Karpas-422 (cell line): ENCODE results near the gene ATP7B. TPM values are rescaled to one million over a fixed set of nuclear protein-coding genes. Genes with fewer than 3 reads are reported as not detected.

Experiments used
- DNase-seq: peaks from one replicate; pipeline ENCODE4 v3.0.0-alpha.2; 2015
- H2AFZ ChIP-seq: fragments of 200-600 bp; sonication (generic); 2 replicates; pipeline ENCODE4 v1.6.1; 2014; ENCODE audit warnings: antibody characterized with exemption, low read length, mixed read lengths
- H3K27ac ChIP-seq: fragments of 200-600 bp; sonication (generic); 2 replicates; pipeline ENCODE4 v1.5.1; 2014; ENCODE audit warnings: mild to moderate bottlenecking, low read length, moderate library complexity
- H3K27me3 ChIP-seq: fragments of 200-600 bp; sonication (generic); 2 replicates; pipeline ENCODE4 v1.6.1; 2014; ENCODE audit warnings: low read length, mixed read lengths
- H3K36me3 ChIP-seq: fragments of 200-600 bp; sonication (generic); 2 replicates; pipeline ENCODE4 v1.6.1; 2014; ENCODE audit warnings: low read length, mixed read lengths; ENCODE audit not compliant: insufficient read depth
- H3K4me1 ChIP-seq: fragments of 200-600 bp; sonication (generic); 2 replicates; pipeline ENCODE4 v1.6.1; 2014; ENCODE audit warnings: mild to moderate bottlenecking, low read length, mixed read lengths
- H3K4me2 ChIP-seq: fragments of 200-600 bp; sonication (generic); 2 replicates; pipeline ENCODE4 v1.6.1; 2014; ENCODE audit warnings: low read length, low read depth, mild to moderate bottlenecking; ENCODE audit not compliant: poor library complexity, severe bottlenecking
- H3K4me3 ChIP-seq: fragments of 200-600 bp; sonication (generic); 2 replicates; pipeline ENCODE4 v1.5.1; 2014; ENCODE audit warnings: mild to moderate bottlenecking, antibody characterized with exemption, low read length, mixed read lengths
- H3K79me2 ChIP-seq: fragments of 200-600 bp; sonication (generic); 2 replicates; pipeline ENCODE4 v1.6.1; 2014; ENCODE audit warnings: mild to moderate bottlenecking, low read length, mixed read lengths
- H3K9ac ChIP-seq: fragments of 200-600 bp; sonication (generic); 2 replicates; pipeline ENCODE4 v1.6.0; 2014; ENCODE audit warnings: low read length
- H3K9me2 ChIP-seq: fragments of 200-600 bp; sonication (generic), shearing (Covaris generic); replicated peaks from 2 replicates; pipeline ENCODE4 v1.6.0; 2014; ENCODE audit warnings: mild to moderate bottlenecking, low read length, moderate library complexity; ENCODE audit not compliant: insufficient read depth
- H3K9me3 ChIP-seq: fragments of 300-700, 200-600 bp; sonication (generic); 2 replicates; pipeline ENCODE4 v1.6.1; 2014; ENCODE audit warnings: low read length, mixed read lengths
- H4K20me1 ChIP-seq: fragments of 200-600 bp; sonication (generic); 2 replicates; pipeline ENCODE4 v1.6.1; 2014; ENCODE audit warnings: mild to moderate bottlenecking, antibody characterized with exemption, low read length, low read depth; ENCODE audit not compliant: insufficient read depth
- total RNA-seq: library from RNA; depleted of rRNA; stranded (reverse); fragments of >200 nt; shearing (Covaris generic); gene quantifications from 2 replicates; pipeline ENCODE4 v1.2.3, GENCODE V29; 2014; ENCODE audit warnings: low replicate concordance

ATP7B gene
- total RNA-seq, 1 experiment from 2014 or later, result 1.1 TPM

DNA sequence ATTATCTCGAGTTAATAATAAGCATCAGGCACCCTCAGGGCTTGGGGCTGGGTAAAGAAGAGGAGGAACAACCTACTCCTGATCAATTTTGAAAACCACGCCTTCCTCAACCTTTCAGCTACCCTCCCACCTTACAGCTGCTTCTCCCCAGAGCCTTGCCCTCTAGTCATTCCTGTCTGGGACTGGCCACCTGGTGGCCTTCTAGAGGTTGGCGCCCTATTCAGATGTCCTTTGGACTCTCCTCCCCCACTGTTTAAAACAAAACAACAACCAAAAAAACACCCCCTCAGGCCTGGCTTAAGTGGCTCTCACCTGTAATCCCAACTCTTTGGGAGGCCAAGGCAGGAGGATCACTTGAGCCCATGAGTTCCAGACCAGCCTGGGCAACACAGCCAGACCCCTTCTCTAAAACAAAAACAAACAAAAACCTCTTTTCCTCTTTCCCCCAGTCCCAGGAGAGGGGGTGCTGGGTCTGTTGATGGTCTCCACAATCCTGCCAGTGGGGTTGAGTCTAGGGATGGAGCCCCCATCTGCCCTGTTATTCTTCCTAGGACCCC is 87.2 kb downstream of the ATP7B start:
- Histone ChIP-seq H4K20me1 (no peaks in the 10 kb centered on the region), H3K4me3 (no peak overlapping the region), H3K9me2 (no peaks in the 10 kb centered on the region), H3K9me3 (no peaks in the 10 kb centered on the region), H3K79me2 (no peaks in the 10 kb centered on the region), H3K27ac (no peak overlapping the region), H3K4me2 (no peak overlapping the region), H3K9ac (no peak overlapping the region), H3K27me3 (no peaks in the 10 kb centered on the region; the same call in 1 of the 2 replicates), H2AFZ (no peak overlapping the region), H3K4me1 (peaks cover 27% of the 10 kb centered on the region), H3K36me3 (no peaks in the 10 kb centered on the region)
- DNase-seq, result no peak

DNA sequence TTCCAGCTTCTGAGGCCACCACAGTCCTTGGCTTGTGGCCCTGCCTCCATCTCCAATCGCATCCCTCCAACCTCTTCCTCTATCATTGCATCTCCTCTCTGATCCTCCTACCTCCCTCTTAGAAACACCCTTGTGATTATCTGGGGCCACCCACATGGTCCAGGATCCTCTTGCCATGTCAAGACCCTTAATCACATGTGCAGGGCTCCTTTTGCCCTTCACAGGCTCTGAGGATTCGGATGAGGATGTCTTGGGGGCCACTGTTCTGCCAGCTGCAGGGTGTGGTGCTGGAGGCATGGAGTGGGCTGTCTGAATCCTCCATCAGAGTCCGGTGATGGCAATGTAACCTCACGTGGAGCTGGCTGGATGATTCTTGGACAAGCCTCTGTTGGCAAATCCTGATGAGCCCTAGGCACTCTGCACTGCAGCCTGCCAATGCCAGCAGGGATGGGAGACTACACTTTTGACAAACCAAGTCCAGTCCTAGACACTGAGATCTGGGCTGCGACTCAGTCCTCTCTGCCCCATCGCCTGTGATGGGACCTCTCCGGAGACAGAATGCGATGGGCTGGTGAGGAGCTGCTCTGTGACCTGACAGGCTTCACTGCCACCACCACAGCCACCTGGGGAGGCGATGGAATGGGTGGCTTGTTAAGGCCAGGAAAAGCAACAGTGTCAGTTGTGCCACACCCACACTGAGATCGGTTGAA is 88.3 kb downstream of the ATP7B start:
- H3K9ac ChIP-seq, result no peak overlapping the region
- H3K4me2 ChIP-seq, result peak overlapping the region; percentile 32
- no peaks in the 10 kb centered on the region for H3K9me3 ChIP-seq
- H3K27me3 ChIP-seq, result no peaks in the 10 kb centered on the region; the same call in 1 of the 2 replicates
- no peak overlapping the region for H3K27ac ChIP-seq
- H4K20me1 ChIP-seq, result no peaks in the 10 kb centered on the region
- H3K79me2 ChIP-seq, result no peaks in the 10 kb centered on the region
- no peaks in the 10 kb centered on the region for H3K36me3 ChIP-seq
- H3K4me3 ChIP-seq, result no peak overlapping the region
- peaks cover 20% of the 10 kb centered on the region for H3K4me1 ChIP-seq
- H3K9me2 ChIP-seq, result no peaks in the 10 kb centered on the region
- no peak for DNase-seq
- H2AFZ ChIP-seq, result no peak overlapping the region

DNA sequence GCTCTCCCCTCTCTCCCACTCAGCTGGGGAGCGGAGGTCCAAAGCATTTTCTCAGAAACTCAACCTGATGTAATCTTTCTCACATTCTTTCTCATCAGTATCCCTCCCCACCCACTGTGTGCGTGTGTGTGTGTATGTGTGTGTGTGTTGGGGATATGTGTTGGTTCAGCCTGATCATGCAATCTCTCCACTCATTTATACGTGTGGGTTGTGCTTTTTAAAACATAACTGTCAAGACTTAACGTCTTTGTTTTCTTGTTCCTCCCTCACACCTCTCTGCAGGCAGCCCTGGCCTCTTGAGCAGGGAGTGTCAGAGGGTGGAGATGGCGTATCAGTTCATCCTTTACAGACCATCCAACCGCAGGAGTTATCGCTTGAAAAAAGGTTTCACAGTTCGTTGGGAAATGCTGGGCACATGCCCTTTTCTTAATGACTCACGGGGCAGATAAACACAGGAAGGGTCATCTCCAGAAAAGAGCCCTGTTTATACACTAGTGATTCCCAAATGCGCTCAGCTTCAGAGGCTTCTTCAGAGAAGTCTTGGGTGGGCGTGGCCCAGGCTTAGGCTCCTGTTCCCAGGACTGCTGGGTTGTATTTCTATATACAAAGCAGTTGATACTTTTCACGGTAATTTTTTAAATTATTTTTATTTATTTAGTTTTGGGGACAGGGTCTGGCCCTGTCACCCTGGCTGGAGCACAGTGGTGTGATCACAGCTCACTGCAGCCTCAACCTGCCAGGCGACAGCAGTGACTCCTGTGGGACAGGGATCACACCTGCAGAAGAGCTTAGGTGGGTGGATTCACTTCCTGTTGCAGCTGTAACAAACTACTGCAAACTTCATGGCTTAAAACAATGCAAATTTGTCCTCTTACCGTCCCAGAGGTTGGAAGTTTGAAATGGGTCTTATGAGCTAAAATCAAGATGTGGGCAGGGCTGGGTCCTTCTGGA is 89.2 kb downstream of the ATP7B start:
- Histone ChIP-seq H2AFZ (no peak overlapping the region), H3K27ac (no peak overlapping the region)

DNA sequence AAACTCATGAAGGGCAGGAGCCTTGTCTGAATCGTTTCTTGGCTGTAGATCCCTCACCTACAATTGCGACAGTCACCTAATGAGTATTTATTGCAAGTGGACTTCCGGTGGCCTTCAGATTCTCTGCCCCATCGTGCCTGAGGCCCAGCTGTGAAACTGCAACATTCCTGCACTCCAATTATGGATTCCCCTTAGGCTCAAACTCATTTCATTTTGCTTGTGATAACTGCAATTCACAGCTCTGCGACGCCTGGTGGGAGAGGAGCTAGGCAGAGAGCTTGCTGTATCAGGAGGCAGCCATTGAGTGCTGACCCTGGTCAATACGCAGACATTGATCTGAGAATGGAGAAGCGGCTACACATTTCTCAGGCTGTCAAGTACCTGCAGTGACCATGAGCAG is 90.5 kb downstream of the ATP7B start:
- Histone ChIP-seq H3K4me2 (no peak overlapping the region), H3K4me3 (no peak overlapping the region), H3K36me3 (no peaks in the 10 kb centered on the region), H3K9me2 (no peaks in the 10 kb centered on the region), H3K9ac (no peak overlapping the region), H2AFZ (no peak overlapping the region), H3K27ac (no peak overlapping the region), H3K27me3 (no peaks in the 10 kb centered on the region; the same call in 1 of the 2 replicates), H4K20me1 (no peaks in the 10 kb centered on the region), H3K4me1 (peaks cover 19% of the 10 kb centered on the region), H3K9me3 (no peaks in the 10 kb centered on the region), H3K79me2 (no peaks in the 10 kb centered on the region)
- DNase-seq, result no peak

More for the DNA sequence above, 89.2 kb downstream of the ATP7B start:
- peaks cover 19% of the 10 kb centered on the region for H3K4me1 ChIP-seq
- no peak overlapping the region for H3K9ac ChIP-seq
- no peaks in the 10 kb centered on the region for H3K79me2 ChIP-seq
- no peak overlapping the region for H3K4me3 ChIP-seq
- peak overlapping the region; percentile 32 for H3K4me2 ChIP-seq
- no peaks in the 10 kb centered on the region for H3K9me2 ChIP-seq
- no peaks in the 10 kb centered on the region for H3K9me3 ChIP-seq
- H3K36me3 ChIP-seq, result no peaks in the 10 kb centered on the region
- H3K27me3 ChIP-seq, result no peaks in the 10 kb centered on the region; the same call in 1 of the 2 replicates
- DNase-seq, result peak; percentile 49
- H4K20me1 ChIP-seq, result no peaks in the 10 kb centered on the region

DNA sequence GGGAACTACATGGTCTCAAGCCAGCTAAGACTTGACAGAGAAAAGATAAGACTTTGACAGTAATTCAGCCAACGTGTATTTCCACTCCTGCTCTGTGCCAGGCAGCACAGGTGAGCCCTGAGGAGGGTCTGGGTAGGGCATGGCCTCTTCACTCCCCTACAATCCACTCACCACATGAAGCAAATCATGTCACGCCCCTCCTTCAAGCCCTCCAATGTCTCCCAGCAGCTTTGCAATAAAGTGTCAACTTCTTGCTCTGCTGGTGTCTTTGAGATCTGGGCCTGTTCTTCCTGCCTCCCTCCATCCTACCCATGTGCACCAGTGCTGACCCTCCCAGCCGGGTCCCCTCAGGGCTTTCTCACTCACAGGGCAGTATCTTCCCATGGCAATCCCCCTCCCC is 91.0 kb downstream of the ATP7B start:
- H3K4me1 ChIP-seq, result peaks cover 19% of the 10 kb centered on the region
- no peaks in the 10 kb centered on the region for H3K9me3 ChIP-seq
- no peak overlapping the region for H3K4me2 ChIP-seq
- H3K79me2 ChIP-seq, result no peaks in the 10 kb centered on the region
- no peak overlapping the region for H2AFZ ChIP-seq
- H3K9me2 ChIP-seq, result no peaks in the 10 kb centered on the region
- no peak for DNase-seq
- H3K9ac ChIP-seq, result no peak overlapping the region
- no peaks in the 10 kb centered on the region for H3K36me3 ChIP-seq
- no peak overlapping the region for H3K4me3 ChIP-seq
- H3K27me3 ChIP-seq, result no peaks in the 10 kb centered on the region; the same call in 1 of the 2 replicates
- no peak overlapping the region for H3K27ac ChIP-seq
- no peaks in the 10 kb centered on the region for H4K20me1 ChIP-seq

DNA sequence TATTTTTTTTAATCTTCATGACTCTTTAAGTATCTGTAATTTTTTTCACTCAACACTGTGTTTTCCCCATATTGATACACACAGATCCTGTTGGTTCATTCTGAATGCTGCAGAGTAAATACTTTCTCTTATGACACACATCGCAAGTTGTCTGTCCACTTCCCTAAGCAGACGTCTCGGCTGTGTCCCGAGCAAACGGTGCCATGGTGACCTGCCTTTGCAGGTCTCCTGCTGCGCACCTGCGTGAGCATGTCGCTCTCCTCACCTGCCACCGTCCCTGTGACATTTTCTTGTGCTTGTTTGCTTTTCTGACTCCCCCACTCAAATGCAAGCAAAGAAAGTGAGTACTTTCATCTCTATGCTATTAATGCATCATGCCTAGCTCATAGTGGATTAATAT is 91.7 kb downstream of the ATP7B start:
- no peaks in the 10 kb centered on the region for H4K20me1 ChIP-seq
- H3K27ac ChIP-seq, result no peak overlapping the region
- no peak overlapping the region for H3K4me2 ChIP-seq
- peaks cover 19% of the 10 kb centered on the region for H3K4me1 ChIP-seq
- H3K9me2 ChIP-seq, result no peaks in the 10 kb centered on the region
- DNase-seq, result no peak
- H3K36me3 ChIP-seq, result no peaks in the 10 kb centered on the region
- H3K9ac ChIP-seq, result no peak overlapping the region
- no peak overlapping the region for H2AFZ ChIP-seq
- H3K4me3 ChIP-seq, result no peak overlapping the region
- H3K27me3 ChIP-seq, result no peaks in the 10 kb centered on the region; the same call in 1 of the 2 replicates
- no peaks in the 10 kb centered on the region for H3K79me2 ChIP-seq
- no peaks in the 10 kb centered on the region for H3K9me3 ChIP-seq

DNA sequence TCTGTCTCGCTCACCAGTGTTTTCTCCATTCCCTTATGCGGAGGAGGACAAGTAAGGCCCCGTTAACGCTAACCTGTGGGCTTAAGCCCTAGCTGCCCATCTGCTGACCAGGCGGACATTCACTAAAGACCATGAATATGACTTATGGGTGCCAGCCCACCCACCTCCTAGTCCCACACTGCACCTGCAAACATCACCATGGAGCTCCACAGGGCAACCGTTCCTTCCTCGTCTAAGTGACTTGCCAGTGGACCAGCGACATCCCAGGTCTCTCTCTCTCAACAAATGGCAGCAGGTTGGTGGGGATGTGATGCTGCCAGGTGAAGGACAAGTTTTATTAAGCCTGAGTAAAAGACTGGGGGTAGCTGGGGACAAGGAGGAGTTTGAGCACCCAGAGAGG is 94.3 kb downstream of the ATP7B start:
- Histone ChIP-seq H3K4me2 (no peak overlapping the region), H3K79me2 (no peaks in the 10 kb centered on the region), H3K9ac (no peak overlapping the region), H3K27ac (no peak overlapping the region), H3K36me3 (no peaks in the 10 kb centered on the region), H3K9me3 (no peaks in the 10 kb centered on the region), H3K27me3 (no peaks in the 10 kb centered on the region), H3K9me2 (no peaks in the 10 kb centered on the region), H3K4me3 (no peak overlapping the region), H3K4me1 (peaks cover 28% of the 10 kb centered on the region), H4K20me1 (no peaks in the 10 kb centered on the region), H2AFZ (no peak overlapping the region)
- DNase-seq, result no peak
